ENCODE measurements around the gene MAST4.

Gene MAST4

DNA sequence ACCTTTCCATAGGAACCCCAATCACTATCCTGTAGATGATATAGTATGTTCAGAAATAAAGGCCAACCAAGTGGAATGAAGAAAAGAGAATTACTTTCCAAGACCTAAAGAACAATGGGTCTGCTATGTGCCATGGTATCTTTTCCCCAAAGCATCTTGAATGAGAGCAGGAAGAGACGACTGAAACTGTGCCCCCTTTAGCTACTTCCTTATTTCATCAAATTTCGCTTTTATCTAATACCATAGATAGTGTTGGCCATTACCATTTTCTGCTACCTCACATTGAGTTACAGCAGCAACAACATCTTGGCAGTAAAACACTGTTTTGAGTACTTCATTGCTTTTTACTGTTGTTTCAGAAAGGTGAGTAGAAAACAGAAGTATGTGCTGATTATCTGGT, 333.8 kb downstream of the MAST4 start:
- Histone ChIP-seq H3K27ac (ENCODE audit: extremely low read depth, low read depth, low read length) (no peak overlapping the region), H3K36me3 (ENCODE audit: control insufficient read depth in 2 of 2, insufficient read depth in 1 of 2, low read length in 2 of 2) (no peaks in the 10 kb centered on the region), H3K9me3 (ENCODE audit: control insufficient read depth, insufficient read depth, low read depth, low read length) (no peaks in the 10 kb centered on the region), H3K4me1 (ENCODE audit: control insufficient read depth, insufficient read depth, low read length) (peaks cover 3% of the 10 kb centered on the region; the same call in 1 of the 2 replicates), H3K4me3 (ENCODE audit: low read depth, low read length) (no peak overlapping the region)
- CTCF ChIA-PET, result interaction anchor here (1.0 to 2.1 kb wide), 2 partner anchors 58 to 113 kb away, joined by 3 to 5 read pairs; no protein-coding TSS in a partner anchor
- POLR2A ChIA-PET, result no interaction called here
- TF ChIP-seq KLF10 (tag by site-specific recombination; IDR thresholded peaks at IDR 0.05), result no peak
- TF ChIP-seq HOXC10 (CRISPR knock-in tag; IDR thresholded peaks at IDR 0.05), result no peak
- TF ChIP-seq ZNF843 (tag by site-specific recombination; IDR thresholded peaks at IDR 0.05), result no peak
- TF ChIP-seq ZFP3 (tag by site-specific recombination; IDR thresholded peaks at IDR 0.05; ENCODE audit: low read depth), result no peak
- TF ChIP-seq, protein P1, sequence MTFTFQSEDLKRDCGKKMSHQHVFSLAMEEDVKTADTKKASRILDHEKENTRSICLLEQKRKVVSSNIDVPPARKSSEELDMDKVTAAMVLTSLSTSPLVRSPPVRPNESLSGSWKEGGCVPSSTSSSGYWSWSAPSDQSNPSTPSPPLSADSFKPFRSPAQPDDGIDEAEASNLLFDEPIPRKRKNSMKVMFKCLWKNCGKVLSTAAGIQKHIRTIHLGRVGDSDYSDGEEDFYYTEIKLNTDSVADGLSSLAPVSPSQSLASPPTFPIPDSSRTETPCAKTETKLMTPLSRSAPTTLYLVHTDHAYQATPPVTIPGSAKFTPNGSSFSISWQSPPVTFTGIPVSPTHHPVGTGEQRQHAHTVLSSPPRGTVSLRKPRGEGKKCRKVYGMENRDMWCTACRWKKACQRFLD (tag by site-specific recombination; IDR thresholded peaks at IDR 0.05), result no peak
- TF ChIP-seq ZBTB20 (tag by site-specific recombination; IDR thresholded peaks at IDR 0.05), result no peak
- TF ChIP-seq ZBTB10 (tag by site-specific recombination; IDR thresholded peaks at IDR 0.05), result no peak
- no peak for TF ChIP-seq ZNF18 (tag by site-specific recombination; IDR thresholded peaks at IDR 0.05)
- TF ChIP-seq ZNF596 (tag by site-specific recombination; IDR thresholded peaks at IDR 0.05), result no peak
- no peak for TF ChIP-seq ZNF266 (tag by site-specific recombination; IDR thresholded peaks at IDR 0.05; ENCODE audit: low read depth)
- no peak for TF ChIP-seq ZNF791 (tag by site-specific recombination; IDR thresholded peaks at IDR 0.05)

DNA sequence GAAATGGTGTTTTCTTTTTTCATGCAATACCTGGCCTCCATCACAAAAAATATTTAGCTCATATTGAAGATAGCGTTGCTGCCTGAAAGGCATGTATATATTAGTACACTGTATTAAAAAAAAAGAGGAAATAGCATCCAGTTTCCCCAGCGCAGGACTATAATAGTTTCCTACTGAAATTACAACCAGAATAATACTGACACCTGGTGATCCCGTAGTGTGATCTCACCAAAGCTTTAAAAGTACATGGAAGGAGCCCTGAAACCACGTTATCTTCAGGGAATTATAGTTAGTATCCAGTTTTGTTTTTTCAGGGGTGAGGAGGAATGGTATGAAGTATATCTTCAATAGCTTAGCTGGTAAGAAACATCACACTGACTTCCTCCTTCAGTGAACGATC, 335.5 kb downstream of the MAST4 start:
- POLR2A ChIA-PET, result no interaction called here
- H3K4me3 ChIP-seq (ENCODE audit: low read depth, low read length), result no peak overlapping the region
- TF ChIP-seq, protein P2, sequence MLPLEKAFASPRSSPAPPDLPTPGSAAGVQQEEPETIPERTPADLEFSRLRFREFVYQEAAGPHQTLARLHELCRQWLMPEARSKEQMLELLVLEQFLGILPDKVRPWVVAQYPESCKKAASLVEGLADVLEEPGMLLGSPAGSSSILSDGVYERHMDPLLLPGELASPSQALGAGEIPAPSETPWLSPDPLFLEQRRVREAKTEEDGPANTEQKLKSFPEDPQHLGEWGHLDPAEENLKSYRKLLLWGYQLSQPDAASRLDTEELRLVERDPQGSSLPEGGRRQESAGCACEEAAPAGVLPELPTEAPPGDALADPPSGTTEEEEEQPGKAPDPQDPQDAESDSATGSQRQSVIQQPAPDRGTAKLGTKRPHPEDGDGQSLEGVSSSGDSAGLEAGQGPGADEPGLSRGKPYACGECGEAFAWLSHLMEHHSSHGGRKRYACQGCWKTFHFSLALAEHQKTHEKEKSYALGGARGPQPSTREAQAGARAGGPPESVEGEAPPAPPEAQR (tag by site-specific recombination; IDR thresholded peaks at IDR 0.05), result no peak
- TF ChIP-seq PRDM4 (tag by site-specific recombination; IDR thresholded peaks at IDR 0.05) (no peak), ZNF433 (tag by site-specific recombination; IDR thresholded peaks at IDR 0.05; ENCODE audit: low read depth) (no peak), ZNF292 (tag by site-specific recombination; IDR thresholded peaks at IDR 0.05; ENCODE audit: borderline replicate concordance, low read depth) (no peak), ZNF146 (tag by site-specific recombination; IDR thresholded peaks at IDR 0.05) (no peak), ZNF214 (tag by site-specific recombination; IDR thresholded peaks at IDR 0.05; ENCODE audit: borderline replicate concordance) (no peak), ZNF280C (tag by site-specific recombination; IDR thresholded peaks at IDR 0.05) (no peak), ZNF600 (tag by site-specific recombination; IDR thresholded peaks at IDR 0.05) (no peak), GFI1B (tag by site-specific recombination; IDR thresholded peaks at IDR 0.05) (no peak), ZNF747 (tag by site-specific recombination; IDR thresholded peaks at IDR 0.05) (no peak)

More for the DNA sequence above, 335.5 kb downstream of the MAST4 start:
- H3K9me3 ChIP-seq (ENCODE audit: control insufficient read depth, insufficient read depth, low read depth, low read length), result no peaks in the 10 kb centered on the region
- H3K36me3 ChIP-seq (ENCODE audit: control insufficient read depth in 2 of 2, insufficient read depth in 1 of 2, low read length in 2 of 2), result no peaks in the 10 kb centered on the region
- CTCF ChIA-PET, result interaction anchor here (0.6 kb wide), 1 partner anchor 220 kb away, joined by 3 read pairs; no protein-coding TSS in a partner anchor
- no peak overlapping the region for H3K27ac ChIP-seq (ENCODE audit: extremely low read depth, low read depth, low read length)
- H3K4me1 ChIP-seq (ENCODE audit: control insufficient read depth, insufficient read depth, low read length), result peaks cover 3% of the 10 kb centered on the region; the same call in 1 of the 2 replicates
